ENCODE measurements around the gene PTPRD. TPM values are rescaled to one million over a fixed set of nuclear protein-coding genes. Genes with fewer than 3 reads are reported as not detected.

PTPRD gene
- total RNA-seq, 1 donor from 2014 or later = 136 TPM

GRCh38 chr9:8268216-8268878 is 2344.5 kb downstream of the PTPRD start:
- H3K4me2 ChIP-seq = no peak overlapping the region
- DNase-seq (ENCODE audit: low spot score) = no peak
- Mint-ChIP-seq H3K9me3 (no peaks in the 10 kb centered on the region), H3K4me1 (peaks cover 7% of the 10 kb centered on the region), H3K27me3 (ENCODE audit: insufficient read depth, low read depth) (no peaks in the 10 kb centered on the region), H3K4me3 (no peak overlapping the region), H3K36me3 (no peaks in the 10 kb centered on the region), H3K27ac (no peak overlapping the region)
- H3K27me3 ChIP-seq = no peaks in the 10 kb centered on the region
- no peaks in the 10 kb centered on the region for H3K79me2 ChIP-seq (ENCODE audit: low read depth)
- no peaks in the 10 kb centered on the region for H3F3A ChIP-seq (ENCODE audit: low read depth)
- H4K20me1 ChIP-seq (ENCODE audit: low read depth) = no peaks in the 10 kb centered on the region
- no peak overlapping the region for H3K27ac ChIP-seq
- no peaks in the 10 kb centered on the region for H3K36me3 ChIP-seq
- H3K9me3 ChIP-seq (ENCODE audit: low read depth) = no peaks in the 10 kb centered on the region
- no peak overlapping the region for H2AFZ ChIP-seq (replicated peaks)
- TF ChIP-seq EZH2 (IDR thresholded peaks at IDR 0.05) (no peak), EZH2phosphoT487 (IDR thresholded peaks at IDR 0.05) (no peak), CTCF (IDR thresholded peaks at IDR 0.05) (no peak)
- no peak overlapping the region for H3K9ac ChIP-seq
- peaks cover 2% of the 10 kb centered on the region for H3K4me1 ChIP-seq
- H3K4me3 ChIP-seq = no peak overlapping the region

- no peaks in the 10 kb centered on the region for H3K79me2 ChIP-seq (ENCODE audit: low read depth)
- H3K4me3 ChIP-seq = no peak overlapping the region
- no peak overlapping the region for H3K9ac ChIP-seq
- Mint-ChIP-seq H3K27ac (no peak overlapping the region), H3K4me1 (peaks cover 11% of the 10 kb centered on the region), H3K27me3 (ENCODE audit: insufficient read depth, low read depth) (no peaks in the 10 kb centered on the region), H3K4me3 (no peak overlapping the region), H3K9me3 (no peaks in the 10 kb centered on the region), H3K36me3 (no peaks in the 10 kb centered on the region)
- H3K27ac ChIP-seq = no peak overlapping the region
- no peak overlapping the region for H2AFZ ChIP-seq (replicated peaks)
- TF ChIP-seq CTCF (IDR thresholded peaks at IDR 0.05) = no peak
- no peak for TF ChIP-seq EZH2 (IDR thresholded peaks at IDR 0.05)
- TF ChIP-seq EZH2phosphoT487 (IDR thresholded peaks at IDR 0.05) = no peak
- no peak for DNase-seq (ENCODE audit: low spot score)
- H4K20me1 ChIP-seq (ENCODE audit: low read depth) = no peaks in the 10 kb centered on the region
- H3K4me2 ChIP-seq = no peak overlapping the region
- peaks cover 8% of the 10 kb centered on the region for H3K4me1 ChIP-seq
- no peaks in the 10 kb centered on the region for H3K27me3 ChIP-seq
- peaks cover 5% of the 10 kb centered on the region for H3F3A ChIP-seq (ENCODE audit: low read depth)
- no peaks in the 10 kb centered on the region for H3K9me3 ChIP-seq (ENCODE audit: low read depth)
- no peaks in the 10 kb centered on the region for H3K36me3 ChIP-seq
These were observed 2345.2 kb downstream of the PTPRD start for GRCh38 chr9:8267636-8268035.

GRCh38 chr9:8266861-8267260 is 2345.9 kb downstream of the PTPRD start:
- Mint-ChIP-seq H3K4me1 (peaks cover 12% of the 10 kb centered on the region), H3K4me3 (no peak overlapping the region), H3K36me3 (no peaks in the 10 kb centered on the region), H3K9me3 (no peaks in the 10 kb centered on the region), H3K27ac (no peak overlapping the region), H3K27me3 (ENCODE audit: insufficient read depth, low read depth) (no peaks in the 10 kb centered on the region)
- no peak for TF ChIP-seq EZH2 (IDR thresholded peaks at IDR 0.05)
- no peak for TF ChIP-seq EZH2phosphoT487 (IDR thresholded peaks at IDR 0.05)
- no peak for TF ChIP-seq CTCF (IDR thresholded peaks at IDR 0.05)
- Histone ChIP-seq H2AFZ (replicated peaks) (no peak overlapping the region), H3F3A (ENCODE audit: low read depth) (peaks cover 5% of the 10 kb centered on the region), H3K27ac (no peak overlapping the region), H3K4me1 (peaks cover 8% of the 10 kb centered on the region), H3K79me2 (ENCODE audit: low read depth) (no peaks in the 10 kb centered on the region), H3K36me3 (no peaks in the 10 kb centered on the region), H3K27me3 (no peaks in the 10 kb centered on the region), H4K20me1 (ENCODE audit: low read depth) (no peaks in the 10 kb centered on the region), H3K9me3 (ENCODE audit: low read depth) (no peaks in the 10 kb centered on the region), H3K4me2 (no peak overlapping the region), H3K9ac (no peak overlapping the region), H3K4me3 (no peak overlapping the region)
- no peak for DNase-seq (ENCODE audit: low spot score)

Data from neural progenitor cell (in vitro differentiated cells).